ENCODE measurements around the gene GPR176.

- TF ChIP-seq CTCF (conservative IDR thresholded peaks at IDR 0.05) (no peak), ZFX (IDR thresholded peaks at IDR 0.05) (no peak)
These were observed 135.4 kb downstream of the GPR176 start for GRCh38 chr15:39784638-39785037.
